ENCODE measurements around the gene MTF2. TPM values are rescaled to one million over a fixed set of nuclear protein-coding genes. Genes with fewer than 3 reads are reported as not detected.

The MTF2 gene
- total RNA-seq, 1 donor from 2014 or later = 8.1 TPM

DNA sequence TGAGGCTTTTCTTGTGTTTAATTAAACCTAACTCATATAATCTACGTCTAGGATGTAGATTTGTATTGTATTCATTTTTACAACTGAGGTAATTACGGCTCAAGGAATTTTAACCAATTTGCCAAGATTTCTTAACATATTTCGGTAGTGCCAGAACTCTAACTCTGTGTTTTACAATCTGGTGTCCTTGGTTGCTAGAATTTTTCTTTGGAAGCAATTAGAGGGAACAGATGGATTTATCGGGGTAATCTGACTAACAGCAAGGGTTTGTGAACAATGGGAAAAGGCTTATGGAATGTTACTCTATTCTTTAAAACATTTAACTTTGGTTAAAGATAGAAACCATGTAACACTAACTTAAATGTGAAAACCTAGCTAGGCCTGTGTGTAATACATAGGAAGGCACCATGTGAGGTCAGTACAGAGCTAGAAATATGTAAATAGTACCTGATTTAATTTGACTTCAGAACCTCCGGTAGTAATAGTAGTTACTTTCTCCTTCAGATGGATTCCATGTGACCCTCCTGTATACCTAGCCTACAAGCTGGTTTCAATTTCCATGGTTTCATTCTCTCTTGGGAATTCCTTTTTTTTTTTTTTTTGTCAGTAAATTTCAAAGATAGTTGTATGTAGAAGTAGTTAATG, 1.2 kb downstream of the MTF2 start:
- intact Hi-C loops (cut with DNase I) = no loop called here
- peak; percentile 46 for ATAC-seq (ENCODE audit: poor library complexity)
- DNase-seq = no peak

DNA sequence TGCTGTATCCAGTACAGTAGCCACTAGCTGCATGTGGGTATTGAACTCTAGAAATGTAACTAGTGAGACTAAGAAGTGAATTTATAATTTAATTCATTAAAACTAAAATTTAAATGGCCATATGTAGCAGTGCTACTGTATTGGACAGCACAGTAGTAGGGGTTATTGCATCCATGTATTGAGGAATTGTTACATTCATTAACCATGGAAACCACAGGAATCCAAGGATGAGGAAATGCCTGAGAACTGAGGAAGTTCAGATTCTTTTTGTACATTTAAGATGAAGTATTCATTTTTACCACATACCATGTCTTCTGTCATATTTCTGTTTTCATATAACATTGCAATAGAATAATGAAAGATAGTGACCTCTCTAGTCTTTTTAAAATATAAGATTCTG, 2.6 kb downstream of the MTF2 start:
- DNase-seq (no peak), ATAC-seq (ENCODE audit: poor library complexity) (no peak)
- intact Hi-C loops (cut with DNase I) = no loop called here

DNA sequence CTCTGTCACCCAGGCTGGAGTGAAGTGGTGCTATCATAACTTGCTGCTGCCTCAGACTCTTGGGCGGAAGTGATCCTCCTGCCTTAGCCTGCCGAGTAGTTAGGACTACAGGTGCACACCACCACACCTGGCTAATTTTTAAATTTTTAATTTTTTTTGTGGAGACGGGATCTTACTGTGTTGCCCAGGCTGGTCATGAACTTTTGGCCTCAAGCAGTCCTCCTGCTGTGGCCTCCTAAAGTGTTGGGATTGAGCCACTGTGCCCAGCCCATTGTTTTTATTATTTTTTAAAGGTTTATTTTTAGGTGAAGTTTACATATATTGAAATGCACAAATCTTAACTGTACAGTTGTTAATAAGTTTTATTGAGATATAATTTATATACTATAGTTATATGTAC, 3.2 kb downstream of the MTF2 start:
- DNase-seq (no peak), ATAC-seq (ENCODE audit: poor library complexity) (no peak)
- intact Hi-C loops (cut with DNase I) = no loop called here

DNA sequence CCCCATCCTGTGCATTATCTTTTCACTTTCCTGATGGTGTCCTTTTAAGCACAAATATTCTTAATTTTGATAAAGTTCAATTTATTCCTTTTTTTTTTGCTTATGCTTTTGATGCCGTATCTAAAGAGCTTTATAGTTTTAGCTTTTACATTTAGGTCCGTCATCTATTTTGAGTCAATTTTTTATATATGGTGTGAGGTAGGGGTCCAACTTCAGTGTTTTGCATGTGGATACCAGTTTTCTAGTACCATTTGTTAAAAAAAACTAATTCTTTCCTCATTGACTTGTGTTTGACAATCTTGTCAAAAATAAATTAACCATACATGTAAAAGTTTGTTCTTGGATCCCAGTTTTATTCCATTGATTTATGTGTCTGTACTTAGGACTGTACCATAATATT, 4.9 kb downstream of the MTF2 start:
- intact Hi-C loops (cut with DNase I) = no loop called here

DNA sequence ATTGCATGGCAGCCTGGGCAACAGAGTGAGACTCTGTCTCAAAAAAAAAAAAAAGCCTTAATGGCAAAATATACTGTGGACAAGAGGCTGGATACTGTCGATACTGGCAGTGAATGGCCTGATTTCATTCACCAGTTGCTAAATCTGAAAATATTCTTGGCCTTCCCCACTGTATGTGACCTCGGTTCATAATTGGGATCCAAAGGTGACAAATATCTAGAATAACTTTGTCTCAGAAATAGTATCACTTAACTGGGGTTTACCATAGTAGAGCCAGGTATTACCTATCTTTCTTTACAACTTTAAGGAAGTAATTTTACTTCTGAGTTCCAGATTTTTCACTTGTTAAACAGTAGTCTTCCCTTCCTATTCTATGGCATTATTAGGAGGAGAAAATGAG, 8.4 kb downstream of the MTF2 start:
- intact Hi-C loops (cut with DNase I) = no loop called here
- ATAC-seq (ENCODE audit: poor library complexity) (no peak), DNase-seq (no peak)

More for the DNA sequence above, 4.9 kb downstream of the MTF2 start:
- no peak for DNase-seq
- no peak for ATAC-seq (ENCODE audit: poor library complexity)

DNA sequence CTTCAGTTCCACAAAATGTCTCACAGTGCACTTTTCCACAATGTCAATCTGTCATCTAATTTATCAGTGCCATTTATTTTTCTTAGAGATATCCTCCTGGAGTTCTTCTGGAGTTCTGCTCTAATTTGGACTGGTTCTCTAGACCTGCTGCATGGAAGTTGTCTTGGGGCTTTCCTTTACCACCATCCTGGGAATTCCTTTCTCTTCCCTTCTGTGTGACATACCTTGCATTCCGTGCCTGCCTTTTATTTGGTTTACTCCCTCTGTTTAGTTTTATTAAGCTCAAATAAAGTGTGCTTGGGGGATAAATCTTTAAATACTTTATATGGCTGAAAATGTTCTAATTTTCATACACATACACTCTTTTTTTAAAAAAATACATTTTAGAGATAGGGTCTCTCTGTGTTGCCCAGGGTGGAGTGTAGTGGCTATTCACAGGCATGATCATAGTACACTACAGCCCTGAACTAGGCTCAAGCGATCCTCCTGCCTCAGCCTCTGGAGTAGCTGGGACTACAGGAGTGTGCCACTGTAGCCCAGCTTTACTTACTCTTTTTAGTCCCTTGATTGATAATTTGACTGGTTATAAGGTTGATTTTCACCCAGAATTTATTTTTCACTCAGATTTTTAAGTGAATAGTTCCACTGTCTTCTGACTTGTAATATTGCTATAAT, 14.4 kb downstream of the MTF2 start:
- no peak for DNase-seq
- intact Hi-C loops (cut with DNase I) = no loop called here
- ATAC-seq (ENCODE audit: poor library complexity) = no peak

DNA sequence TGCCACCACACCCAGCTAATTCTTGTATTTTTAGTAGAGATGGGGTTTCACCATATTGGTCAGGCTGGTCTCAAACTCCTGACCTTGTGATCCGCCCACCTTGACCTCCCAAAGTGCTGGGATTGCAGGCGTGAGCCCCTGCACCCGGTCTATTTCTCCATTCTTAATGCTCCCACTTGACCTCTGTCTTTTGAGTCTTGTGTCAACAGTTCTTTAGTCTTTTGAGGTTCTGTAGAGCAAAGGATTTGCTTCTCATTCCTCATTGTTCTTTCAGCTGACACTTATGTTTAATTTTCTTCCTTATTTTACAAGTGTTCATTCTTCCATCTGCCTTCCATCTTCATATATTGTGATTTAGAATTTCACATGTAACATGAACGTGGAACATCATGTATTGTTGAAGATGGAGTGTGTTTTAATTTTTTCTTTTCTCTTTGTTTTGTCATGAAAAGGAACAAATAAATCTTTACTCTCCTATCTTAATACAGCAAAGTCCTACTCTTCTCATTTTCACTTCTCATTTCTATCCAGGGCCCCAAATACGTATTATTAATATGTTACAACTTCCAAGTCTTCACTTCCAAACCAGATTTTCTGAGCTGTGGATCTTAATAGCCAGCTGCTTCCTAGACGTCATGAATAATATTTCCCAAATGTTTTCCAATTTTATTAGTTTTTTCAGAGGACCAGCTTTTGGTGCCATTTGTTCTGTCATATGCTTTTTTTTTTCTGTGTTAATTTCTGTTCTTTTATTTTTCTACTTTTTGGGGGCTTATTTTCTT, 16.9 kb downstream of the MTF2 start:
- no peak for ATAC-seq (ENCODE audit: poor library complexity)
- intact Hi-C loops (cut with DNase I) = no loop called here

DNA sequence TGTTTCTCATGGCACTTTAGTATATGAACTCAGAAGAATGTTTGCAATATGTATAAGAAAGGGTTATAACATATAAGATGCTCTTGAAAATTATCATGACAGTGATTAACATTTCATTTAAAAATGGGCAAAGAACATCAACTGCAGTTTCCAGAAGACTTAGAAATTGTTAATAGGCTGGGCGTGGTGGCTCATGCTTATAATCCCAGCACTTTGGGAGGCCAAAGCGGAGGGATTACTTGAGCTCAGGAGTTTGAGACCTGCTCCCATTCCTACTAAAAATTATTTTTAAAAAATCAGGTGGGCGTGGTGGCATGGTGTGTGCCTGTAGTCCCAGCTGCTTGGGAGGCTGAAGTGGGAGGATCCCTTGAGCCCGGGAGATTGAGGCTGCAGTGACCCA, 23.1 kb downstream of the MTF2 start:
- ATAC-seq (ENCODE audit: poor library complexity) = no peak
- no peak for DNase-seq
- intact Hi-C loops (cut with DNase I) = no loop called here

More for the DNA sequence above, 16.9 kb downstream of the MTF2 start:
- no peak for DNase-seq

DNA sequence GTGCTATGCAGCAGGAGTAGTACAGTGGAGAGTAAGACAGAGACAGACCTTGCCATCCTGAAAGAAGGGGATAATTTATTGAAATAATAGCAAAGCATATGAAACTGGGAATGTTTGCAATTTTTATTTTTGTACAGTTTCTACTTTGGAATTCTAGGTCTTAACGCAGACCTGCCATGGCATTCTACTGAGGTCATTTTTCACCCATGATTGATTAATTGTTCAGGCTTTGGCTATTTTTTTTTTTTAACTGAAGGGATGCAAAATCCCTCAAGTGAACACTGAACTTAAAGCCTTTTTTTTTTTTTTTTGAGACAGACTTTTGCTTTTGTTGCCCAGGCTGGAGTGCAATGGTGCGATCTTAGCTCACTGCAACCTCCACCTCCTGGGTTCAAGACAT, 27.1 kb downstream of the MTF2 start:
- intact Hi-C loops (cut with DNase I) = no loop called here
- ATAC-seq (ENCODE audit: poor library complexity) (no peak), DNase-seq (no peak)

DNA sequence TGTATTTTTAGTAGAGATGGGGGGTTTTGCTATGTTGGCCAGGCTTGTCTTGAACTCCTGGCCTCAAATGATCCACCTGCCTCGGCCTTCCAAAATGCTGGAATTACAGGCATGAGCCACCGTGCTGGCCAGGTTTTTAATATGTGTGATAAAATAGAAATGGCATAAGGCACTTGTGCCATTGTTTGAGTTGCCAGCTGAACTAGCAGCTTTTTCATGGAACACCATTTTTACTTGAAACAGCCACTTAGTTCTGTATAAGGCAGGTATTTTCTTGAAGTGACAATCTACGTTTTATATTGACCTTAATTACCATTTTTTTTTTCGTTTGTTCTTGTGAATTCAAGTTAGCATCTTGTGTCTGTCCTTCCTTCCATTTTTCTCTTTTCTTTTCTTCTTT, 28.3 kb downstream of the MTF2 start:
- intact Hi-C loops (cut with DNase I) = no loop called here
- ATAC-seq (ENCODE audit: poor library complexity) (no peak), DNase-seq (no peak)

DNA sequence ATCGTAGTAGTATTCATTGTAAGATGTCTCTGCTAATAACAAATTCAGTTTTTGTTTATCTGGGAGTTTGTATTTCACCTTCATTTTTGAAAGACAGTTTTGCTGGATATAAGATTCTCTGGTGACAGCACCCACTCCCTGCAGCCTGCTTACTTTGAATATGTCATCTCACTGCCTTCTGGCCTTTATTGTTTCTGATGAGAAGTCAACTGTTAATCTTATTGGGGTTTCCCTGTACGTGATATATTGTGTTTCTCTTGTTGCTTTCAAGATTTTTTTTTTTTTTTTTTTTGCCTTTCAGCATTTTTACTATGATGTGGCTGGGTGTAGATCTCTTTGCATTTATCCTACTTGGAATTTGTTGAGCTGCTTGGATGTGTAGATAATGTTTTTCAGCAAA, 29.3 kb downstream of the MTF2 start:
- ATAC-seq (ENCODE audit: poor library complexity) (no peak), DNase-seq (no peak)
- intact Hi-C loops (cut with DNase I) = no loop called here

DNA sequence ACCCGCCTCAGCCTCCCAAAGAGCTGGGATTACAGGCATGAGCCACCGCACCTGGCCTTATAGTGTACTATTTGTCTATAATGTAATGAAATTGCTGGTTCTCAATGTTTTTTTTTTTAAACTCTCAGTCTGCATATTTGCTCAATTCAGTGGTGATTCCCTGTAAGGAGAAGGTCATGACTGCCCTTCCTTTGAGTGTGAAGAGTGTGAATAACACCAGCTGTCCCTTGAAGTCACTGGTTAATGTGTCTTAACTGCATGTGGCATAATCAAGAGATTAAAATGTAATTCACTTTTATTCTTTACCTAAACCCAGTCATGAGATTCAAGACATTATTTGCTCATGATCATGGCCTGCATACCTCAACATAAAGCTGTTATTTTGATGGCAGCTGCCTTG, 30.5 kb downstream of the MTF2 start:
- DNase-seq (no peak), ATAC-seq (ENCODE audit: poor library complexity) (no peak)
- intact Hi-C loops (cut with DNase I) = no loop called here

DNA sequence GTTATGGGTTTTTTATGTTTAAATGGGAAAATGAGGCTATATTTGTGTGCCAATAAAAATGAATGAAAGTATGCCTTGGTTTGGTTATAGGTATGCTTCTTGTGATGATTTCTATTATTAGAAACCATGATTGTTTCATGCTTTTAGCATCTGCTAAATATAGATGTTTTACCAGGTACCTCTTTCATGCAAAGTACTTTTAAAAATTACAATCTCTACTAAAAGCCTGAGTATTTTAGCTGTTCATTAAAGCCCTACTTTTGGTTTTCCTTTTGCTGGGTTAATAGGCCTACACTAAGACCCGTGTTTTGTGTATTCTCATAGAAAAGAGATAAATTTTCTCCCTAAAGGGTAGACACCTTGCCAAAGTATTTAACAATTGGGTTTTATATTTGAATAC, 32.0 kb downstream of the MTF2 start:
- DNase-seq = no peak
- intact Hi-C loops (cut with DNase I) = no loop called here
- no peak for ATAC-seq (ENCODE audit: poor library complexity)

DNA sequence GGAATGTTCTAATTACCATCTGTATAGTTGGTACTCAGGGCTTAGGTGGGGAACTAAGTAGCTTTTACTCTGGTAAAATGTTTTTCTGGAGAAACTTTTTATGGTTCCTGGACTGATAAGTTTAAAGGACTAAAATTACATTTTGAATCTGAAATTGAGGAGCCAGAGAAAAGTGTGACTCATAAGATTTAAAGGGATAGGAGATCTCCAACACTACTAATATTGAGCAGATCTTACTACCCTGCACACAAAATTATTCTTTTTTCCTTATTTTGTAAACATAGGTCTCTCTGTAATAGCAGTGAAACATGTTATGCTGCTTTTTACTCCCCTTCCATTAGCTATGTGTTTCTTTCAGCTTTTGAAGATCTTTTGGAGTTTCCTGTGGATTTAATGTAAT, 32.5 kb downstream of the MTF2 start:
- DNase-seq (no peak), ATAC-seq (ENCODE audit: poor library complexity) (no peak)
- intact Hi-C loops (cut with DNase I) = no loop called here

DNA sequence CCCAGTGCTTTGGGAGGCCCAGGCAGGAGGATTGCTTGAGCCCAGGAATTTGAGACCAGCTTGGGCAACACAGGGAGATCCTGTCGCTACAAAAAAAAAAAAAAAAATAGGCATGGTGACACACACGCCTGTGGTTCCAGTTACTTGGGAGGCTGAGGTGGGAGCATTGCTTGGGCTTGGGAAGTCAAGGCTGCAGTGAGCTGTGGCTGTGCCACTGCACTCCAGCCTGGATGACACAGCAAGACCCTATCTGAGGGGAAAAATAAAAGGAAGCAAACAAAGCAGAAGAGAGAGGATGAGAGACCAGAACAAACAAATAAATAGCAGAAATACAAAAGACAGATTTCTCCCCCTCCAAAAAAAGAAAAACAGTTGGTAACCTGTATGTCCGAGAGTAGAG, 34.0 kb downstream of the MTF2 start:
- intact Hi-C loops (cut with DNase I) = no loop called here
- ATAC-seq (ENCODE audit: poor library complexity) (no peak), DNase-seq (no peak)

DNA sequence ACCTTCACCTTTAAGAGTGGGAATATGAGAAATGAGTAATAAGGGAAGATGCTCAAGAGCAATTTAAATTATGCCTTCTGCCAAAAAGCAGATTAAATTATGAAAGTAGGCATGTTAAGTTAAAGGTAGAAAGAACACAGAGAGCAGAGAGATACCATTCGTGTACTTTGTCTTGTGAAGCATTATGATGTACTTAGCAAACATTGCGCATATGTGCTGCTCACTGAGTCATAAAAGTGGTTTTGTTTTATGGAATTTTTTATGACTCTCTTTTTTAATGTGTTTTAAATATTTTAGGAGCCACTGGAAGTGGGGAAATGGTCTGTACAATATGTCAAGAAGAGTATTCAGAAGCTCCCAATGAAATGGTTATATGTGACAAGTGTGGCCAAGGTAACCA, 35.3 kb downstream of the MTF2 start:
- intact Hi-C loops (cut with DNase I) = no loop called here
- ATAC-seq (ENCODE audit: poor library complexity) = no peak

DNA sequence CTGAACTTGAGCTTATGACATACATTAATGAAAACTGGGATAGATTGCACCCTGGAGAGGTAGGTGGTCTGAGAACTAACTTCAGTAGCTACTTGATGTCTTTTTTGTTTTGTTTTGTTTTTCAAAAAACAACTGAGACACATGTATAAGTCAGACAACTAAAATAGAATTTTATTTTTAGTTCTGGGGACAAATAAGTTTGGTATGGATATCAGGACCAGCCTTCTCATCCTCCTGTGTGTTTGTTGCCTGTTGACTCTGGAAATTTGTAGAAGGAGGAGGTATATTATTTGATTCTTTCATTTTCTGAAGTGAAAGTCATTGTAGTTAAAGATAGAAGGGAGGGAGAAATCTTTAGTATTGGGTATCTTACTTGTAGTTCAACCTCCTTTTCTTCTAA, 41.5 kb downstream of the MTF2 start:
- intact Hi-C loops (cut with DNase I) = no loop called here
- ATAC-seq (ENCODE audit: poor library complexity) = no peak
- DNase-seq = no peak

More for the DNA sequence above, 35.3 kb downstream of the MTF2 start:
- DNase-seq = no peak

DNA sequence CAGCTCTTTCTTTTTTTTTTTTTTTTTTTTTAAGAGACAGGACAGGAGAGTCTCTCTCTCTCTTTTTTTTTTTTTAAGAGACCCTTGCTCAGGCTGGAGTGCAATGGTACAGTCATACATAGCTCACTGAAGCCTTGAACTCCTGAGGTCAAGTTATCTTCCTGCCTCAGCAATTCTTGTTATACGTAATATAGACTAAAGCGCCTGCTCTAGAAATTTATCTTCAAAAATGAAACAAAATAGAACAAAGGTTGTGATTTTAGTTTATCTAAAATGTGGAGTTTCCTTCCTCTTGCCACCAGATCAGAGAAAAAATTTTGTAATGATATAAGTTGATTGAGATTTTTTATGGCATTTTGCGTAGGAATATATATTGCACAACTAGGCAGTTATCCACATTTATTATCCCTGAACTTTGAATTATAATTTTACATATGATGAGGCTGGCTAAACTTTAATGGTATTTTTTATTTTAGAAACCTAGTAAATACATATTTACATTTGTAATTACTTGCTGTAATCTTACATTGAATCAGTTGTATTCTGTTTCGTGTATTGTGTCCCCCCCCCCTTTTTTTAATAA, 44.2 kb downstream of the MTF2 start:
- intact Hi-C loops (cut with DNase I) = no loop called here
- ATAC-seq (ENCODE audit: poor library complexity) (no peak), DNase-seq (no peak)

DNA sequence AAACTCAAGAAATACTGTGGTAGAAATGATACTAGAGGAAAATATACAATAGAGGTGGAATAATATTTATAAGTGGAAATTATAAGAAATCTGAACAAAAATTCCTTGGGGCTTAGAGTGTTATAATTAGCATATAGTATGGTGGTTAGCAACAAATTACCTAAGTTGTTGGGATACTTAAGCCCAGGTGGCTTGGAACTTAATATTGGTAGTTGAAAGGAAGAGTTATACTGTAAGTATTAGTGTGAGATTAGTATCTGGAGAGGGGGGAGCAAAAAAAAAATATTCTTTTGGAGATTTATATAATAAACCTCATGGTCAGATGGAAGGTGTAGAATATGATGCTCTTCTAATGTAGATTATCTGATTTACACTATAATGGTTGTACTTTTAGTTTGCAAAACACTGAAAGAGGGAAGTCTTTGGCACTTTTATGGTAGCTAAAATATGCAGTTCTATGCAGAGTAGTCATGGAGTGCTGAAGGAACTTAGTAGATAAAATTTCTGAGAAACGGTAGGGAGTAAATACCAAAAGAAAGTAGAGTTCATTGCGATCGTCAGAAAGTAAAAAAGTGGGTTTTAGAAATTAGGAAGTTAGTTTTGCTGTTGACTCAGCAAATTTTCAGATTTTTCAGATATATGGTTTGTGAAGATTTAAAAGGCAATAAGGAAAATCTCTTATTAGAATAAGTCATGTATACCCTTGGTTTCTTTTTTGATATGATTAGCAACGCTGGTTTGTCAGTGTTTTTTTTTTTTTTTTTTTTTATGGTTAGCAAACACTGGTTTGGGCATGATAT, 45.7 kb downstream of the MTF2 start:
- DNase-seq (no peak), ATAC-seq (ENCODE audit: poor library complexity) (no peak)
- intact Hi-C loops (cut with DNase I) = no loop called here

Measured in Right ventricle myocardium superior (tissue), 1 donor.